Tibial nerve (tissue), 4 donors: Measurements from ENCODE around the gene GTF2A1. TPM values are rescaled to one million over a fixed set of nuclear protein-coding genes. Genes with fewer than 3 reads are reported as not detected.
"Not testable (repeated sequence)": the region's sequence is repeated elsewhere in the genome, so short reads cannot be mapped to it uniquely, and the experiment has no call there.

Source experiments
- DNase-seq, 2 donors: peaks; one replicate each; pipeline ENCODE4 v3.0.0-alpha.2; 2019; ENCODE audit warnings: low spot score in 2 of 2
- H3K27ac ChIP-seq, 4 donors: fragments of 200-600 bp; sonication (generic) in 3 of 4; one replicate each; pipeline ENCODE4 v1.5.1; 2017 to 2019; ENCODE audit warnings: mild to moderate bottlenecking in 1 of 4
- H3K27me3 ChIP-seq, 2 donors: fragments of 200-600 bp; sonication (generic) in 1 of 2; one replicate each; pipeline versions ENCODE4 v1.5.1 to v1.6.0; 2017 to 2019
- H3K36me3 ChIP-seq, 3 donors: fragments of 200-600 bp; sonication (generic); one replicate each; pipeline ENCODE4 v1.5.1; 2018 to 2019
- H3K4me1 ChIP-seq, 4 donors: fragments of 200-600 bp; sonication (generic) in 3 of 4; one replicate each; pipeline ENCODE4 v1.5.1; 2017 to 2019
- H3K4me3 ChIP-seq, 4 donors: fragments of 200-600 bp; sonication (generic) in 3 of 4; one replicate each; pipeline ENCODE4 v1.5.1; 2017 to 2019; ENCODE audit warnings: mild to moderate bottlenecking in 1 of 4, moderate library complexity in 1 of 4
- H3K9me3 ChIP-seq, 4 donors: fragments of 200-600 bp; sonication (generic) in 3 of 4; one replicate each; pipeline ENCODE4 v1.5.1; 2017 to 2019
- CTCF ChIP-seq, 5 experiments: fragments of 200-600 bp in 3 of 5; fragments of 450-650 bp in 2 of 5; sonication (generic) in 3 of 5; IDR thresholded peaks; one replicate each; pipeline ENCODE4 v1.5.1; 2016 to 2019; ENCODE audit warnings: antibody characterized with exemption in 5 of 5, mild to moderate bottlenecking in 3 of 5, moderate library complexity in 2 of 5
- EP300 ChIP-seq, 2 donors: sonication (generic); formaldehyde crosslinking; IDR thresholded peaks; one replicate each; pipeline ENCODE4 v1.6.1; 2017; ENCODE audit warnings: antibody characterized with exemption in 2 of 2, mild to moderate bottlenecking in 1 of 2
- POLR2A ChIP-seq, 2 donors: fragments of 450-650 bp; IDR thresholded peaks; one replicate each; pipeline ENCODE4 v1.6.1; 2017; ENCODE audit warnings: antibody characterized with exemption in 2 of 2, mild to moderate bottlenecking in 2 of 2, moderate library complexity in 2 of 2
- WGBS, 2 donors: methylation state at CpG; one replicate each; pipeline ENCODE4 v1.1.5; 2018; 5-methylcytosine and 5-hydroxymethylcytosine counted together
- total RNA-seq, 4 donors: library from RNA; depleted of rRNA; stranded (reverse); fragments of >200 nt; gene quantifications; one replicate each; pipeline ENCODE4 v1.1.0, GENCODE V29; 2016

The GTF2A1 gene
- total RNA-seq, 4 donors from 2014 or later, result 20.7 to 27.3 (median 26.2) TPM

DNA sequence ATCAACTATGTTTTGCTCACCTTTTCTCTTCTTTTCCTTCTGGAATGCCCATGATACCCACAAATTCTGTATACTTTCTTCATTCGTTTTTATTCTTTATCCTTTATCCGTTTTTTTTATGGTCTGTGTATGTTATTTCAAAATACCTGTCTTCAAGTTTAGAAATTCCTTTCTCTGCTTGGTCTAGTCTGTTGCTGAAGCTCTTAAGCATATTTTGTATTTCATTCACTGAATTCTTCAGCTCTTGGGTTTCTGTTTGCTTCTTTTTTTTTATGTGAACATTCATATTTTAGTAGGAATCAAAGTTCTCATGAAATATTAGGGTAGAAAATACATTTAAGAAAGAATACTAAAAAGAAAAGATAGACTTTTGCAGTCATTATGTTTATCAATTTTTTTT lies 22.7 kb upstream of the GTF2A1 start:
- TF ChIP-seq CTCF (IDR thresholded peaks at IDR 0.05) (no peak), POLR2A (IDR thresholded peaks at IDR 0.05) (no peak), EP300 (IDR thresholded peaks at IDR 0.05) (no peak)
- Histone ChIP-seq H3K27ac (no peak overlapping the region), H3K36me3 (no peaks in the 10 kb centered on the region), H3K27me3 (no peaks in the 10 kb centered on the region), H3K9me3 (peaks cover 0 to 26% (median 2%) of the 10 kb centered on the region in 4 donors), H3K4me1 (no peaks in the 10 kb centered on the region), H3K4me3 (no peak overlapping the region)
- WGBS, 2 donors, result 84 to 98% methylated on average over 2 of the region's 2 CpGs
- no peak for DNase-seq

- not testable (repeated sequence) for H3K27me3 ChIP-seq, H3K9me3 ChIP-seq, H3K36me3 ChIP-seq, DNase-seq, H3K27ac ChIP-seq, H3K4me3 ChIP-seq, H3K4me1 ChIP-seq
- 78% methylated on average over 2 of the region's 2 CpGs for WGBS, 2 donors
These were observed 16.1 kb upstream of the GTF2A1 start for GRCh38 chr14:81236849-81237248.

DNA sequence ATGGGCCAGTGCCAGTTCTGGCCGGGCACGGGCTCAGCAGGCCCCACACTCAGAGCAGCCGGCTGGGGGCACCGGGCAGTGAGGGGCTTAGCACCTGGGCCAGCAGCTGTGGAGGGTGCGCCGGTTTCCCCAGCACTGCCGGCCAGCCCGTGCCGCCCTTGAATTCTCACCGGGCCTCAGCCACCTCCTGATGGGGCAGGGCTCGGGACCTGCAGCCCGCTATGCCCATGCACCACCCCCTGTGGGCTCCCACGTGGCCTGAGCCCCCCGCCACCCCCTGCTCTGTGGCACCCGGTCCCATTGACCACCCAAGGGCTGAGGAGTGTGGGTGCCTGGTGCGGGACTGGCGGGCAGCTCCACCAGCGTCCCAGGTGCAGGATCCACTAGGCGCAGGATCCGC lies 15.4 kb upstream of the GTF2A1 start:
- Histone ChIP-seq H3K27ac (no peak overlapping the region), H3K4me3 (no peak overlapping the region), H3K4me1 (no peaks in the 10 kb centered on the region), H3K27me3 (no peaks in the 10 kb centered on the region), H3K9me3 (peaks cover 0 to under 1% (median 0%) of the 10 kb centered on the region in 4 donors), H3K36me3 (no peaks in the 10 kb centered on the region)
- no peak for DNase-seq
- WGBS, 2 donors, result 95 to 96% methylated on average over 16 to 20 of the region's 20 CpGs
- TF ChIP-seq EP300 (IDR thresholded peaks at IDR 0.05), result no peak
- TF ChIP-seq POLR2A (IDR thresholded peaks at IDR 0.05), result no peak
- TF ChIP-seq CTCF (IDR thresholded peaks at IDR 0.05), result no peak

DNA sequence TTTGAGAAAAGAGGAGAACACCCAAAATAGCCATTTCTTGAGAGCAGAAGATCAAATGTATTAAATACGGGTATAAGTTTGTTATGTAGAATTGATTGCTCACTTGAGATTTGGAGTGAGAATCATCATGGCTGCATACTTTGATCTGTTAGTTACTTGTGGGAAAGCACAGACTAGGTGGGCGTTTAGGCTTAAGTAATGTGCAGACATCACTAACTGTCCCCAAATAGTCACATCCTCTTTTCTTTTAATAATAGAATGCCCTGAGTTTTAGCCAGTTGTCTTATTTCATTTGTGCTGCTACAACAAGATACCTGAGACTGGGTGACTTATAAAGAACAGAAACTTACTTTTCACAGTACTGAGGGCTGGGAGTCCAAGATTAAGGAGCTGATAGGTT lies 14.3 kb upstream of the GTF2A1 start:
- TF ChIP-seq EP300 (IDR thresholded peaks at IDR 0.05), result no peak
- no peak for TF ChIP-seq CTCF (IDR thresholded peaks at IDR 0.05)
- TF ChIP-seq POLR2A (IDR thresholded peaks at IDR 0.05), result no peak
- H3K9me3 ChIP-seq, result no peaks in the 10 kb centered on the region

GRCh38 chr14:81234278-81234677 lies 13.5 kb upstream of the GTF2A1 start:
- Histone ChIP-seq H3K27ac (no peak overlapping the region), H3K4me1 (no peaks in the 10 kb centered on the region), H3K9me3 (no peaks in the 10 kb centered on the region), H3K36me3 (no peaks in the 10 kb centered on the region), H3K4me3 (no peak overlapping the region), H3K27me3 (no peaks in the 10 kb centered on the region)
- DNase-seq, result no peak
- no peak for TF ChIP-seq EP300 (IDR thresholded peaks at IDR 0.05)
- TF ChIP-seq CTCF (IDR thresholded peaks at IDR 0.05), result no peak
- TF ChIP-seq POLR2A (IDR thresholded peaks at IDR 0.05), result no peak

More for the DNA sequence above, 14.3 kb upstream of the GTF2A1 start:
- Histone ChIP-seq H3K36me3 (no peaks in the 10 kb centered on the region), H3K4me1 (no peaks in the 10 kb centered on the region), H3K27me3 (no peaks in the 10 kb centered on the region), H3K4me3 (no peak overlapping the region), H3K27ac (no peak overlapping the region)
- DNase-seq, result no peak
- 50 to 56% methylated on average over 2 of the region's 2 CpGs for WGBS, 2 donors

- TF ChIP-seq CTCF (IDR thresholded peaks at IDR 0.05) (no peak), EP300 (IDR thresholded peaks at IDR 0.05) (no peak)
These were observed 12.9 kb upstream of the GTF2A1 start for GRCh38 chr14:81233615-81234014.

More at GRCh38 chr14:81233615-81234014, 12.9 kb upstream of the GTF2A1 start:
- H3K9me3 ChIP-seq, result no peaks in the 10 kb centered on the region
- no peaks in the 10 kb centered on the region for H3K27me3 ChIP-seq
- no peak overlapping the region for H3K27ac ChIP-seq
- no peak for DNase-seq
- WGBS, 2 donors, result 100% methylated on average over 1 of the region's 1 CpG
- H3K4me3 ChIP-seq, result no peak overlapping the region
- H3K4me1 ChIP-seq, result no peaks in the 10 kb centered on the region
- H3K36me3 ChIP-seq, result no peaks in the 10 kb centered on the region
